Mucosa of descending colon (tissue), 3 donors: ENCODE measurements around the gene KRT31. TPM values are rescaled to one million over a fixed set of nuclear protein-coding genes. Genes with fewer than 3 reads are reported as not detected.
"Not testable (repeated sequence)": the region's sequence is repeated elsewhere in the genome, so short reads cannot be mapped to it uniquely, and the experiment has no call there.

Experiments used
- ATAC-seq: fragments of 200-7000 bp; cut with Tn5 transposase; one replicate; pipeline ENCODE4 v1.9.1; 2020; ENCODE audit warnings: mild to moderate bottlenecking, moderate library complexity
- DNase-seq, 3 donors: peaks; one replicate each; pipeline ENCODE4 v3.0.0-alpha.2; 2020
- H3K36me3 ChIP-seq: fragments of 200-600 bp; one replicate; pipeline ENCODE4 v1.8.0; 2021; ENCODE audit warnings: low read depth, mild to moderate bottlenecking
- H3K4me1 ChIP-seq: fragments of 200-600 bp; one replicate; pipeline ENCODE4 v1.8.0; 2021; ENCODE audit warnings: low read depth, mild to moderate bottlenecking
- H3K4me3 ChIP-seq: fragments of 200-600 bp; one replicate; pipeline ENCODE4 v1.8.0; 2021; ENCODE audit warnings: mild to moderate bottlenecking
- H3K9me3 ChIP-seq: fragments of 200-600 bp; one replicate; pipeline ENCODE4 v1.8.0; 2021; ENCODE audit warnings: mild to moderate bottlenecking
- intact Hi-C, 2 donors: fragments of 100-400 bp; cut with DNase I in 1 of 2; cut with micrococcal nuclease in 1 of 2; formaldehyde crosslinking; loops; one replicate each; pipeline versions ENCODE4 v1.11.0 to v1.11.1; 2022; cut with DNase I, micrococcal nuclease
- total RNA-seq, 3 donors: library from RNA; stranded (reverse); fragmentation: NEBNext Ultra II Directional in 2 of 3; extraction: Animal tissue kit (Norgen Biotek cat#: 25700) in 2 of 3; gene quantifications; one replicate each; pipeline versions ENCODE4 v1.2.1 to v1.2.4, GENCODE V29; 2021 to 2023
- TF ChIP-seq, protein P1 (sequence below): fragments of 200-600 bp; IDR thresholded peaks from one replicate; pipeline ENCODE4 v1.8.0; 2022; ENCODE audit warnings: antibody characterized with exemption, mild to moderate bottlenecking
- donor health status: DM: no; HTN: no; CAD: no; lungs with moderate emphysema.
- donor health status: DM: no; HTN: no; CAD: no.
- donor health status: DM: no; HTN: yes; CAD: no.

KRT31 gene
- total RNA-seq, 3 donors from 2014 or later, result not detected

DNA sequence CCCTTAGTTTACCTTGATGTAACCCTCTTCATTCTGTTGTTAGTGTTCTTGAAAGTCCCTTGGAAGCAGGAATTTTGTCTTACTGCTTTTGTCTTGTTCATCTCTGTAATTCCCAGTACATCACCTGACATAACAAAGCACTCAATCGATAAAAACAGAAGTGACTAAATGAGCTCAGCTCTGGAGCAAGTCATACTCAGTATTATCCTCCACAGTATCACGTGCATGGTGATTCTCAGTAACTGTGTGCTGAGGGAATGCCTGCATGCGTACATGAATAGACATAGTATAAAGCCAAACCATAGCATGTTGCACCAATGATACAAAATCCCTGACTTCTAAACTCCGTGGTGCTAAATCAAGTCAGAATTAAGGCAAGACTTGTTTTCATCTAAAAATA, 36.2 kb upstream of the KRT31 start:
- no peaks in the 10 kb centered on the region for H3K9me3 ChIP-seq
- no peak overlapping the region for H3K4me3 ChIP-seq
- intact Hi-C loops, result no loop called here
- TF ChIP-seq, protein P1, sequence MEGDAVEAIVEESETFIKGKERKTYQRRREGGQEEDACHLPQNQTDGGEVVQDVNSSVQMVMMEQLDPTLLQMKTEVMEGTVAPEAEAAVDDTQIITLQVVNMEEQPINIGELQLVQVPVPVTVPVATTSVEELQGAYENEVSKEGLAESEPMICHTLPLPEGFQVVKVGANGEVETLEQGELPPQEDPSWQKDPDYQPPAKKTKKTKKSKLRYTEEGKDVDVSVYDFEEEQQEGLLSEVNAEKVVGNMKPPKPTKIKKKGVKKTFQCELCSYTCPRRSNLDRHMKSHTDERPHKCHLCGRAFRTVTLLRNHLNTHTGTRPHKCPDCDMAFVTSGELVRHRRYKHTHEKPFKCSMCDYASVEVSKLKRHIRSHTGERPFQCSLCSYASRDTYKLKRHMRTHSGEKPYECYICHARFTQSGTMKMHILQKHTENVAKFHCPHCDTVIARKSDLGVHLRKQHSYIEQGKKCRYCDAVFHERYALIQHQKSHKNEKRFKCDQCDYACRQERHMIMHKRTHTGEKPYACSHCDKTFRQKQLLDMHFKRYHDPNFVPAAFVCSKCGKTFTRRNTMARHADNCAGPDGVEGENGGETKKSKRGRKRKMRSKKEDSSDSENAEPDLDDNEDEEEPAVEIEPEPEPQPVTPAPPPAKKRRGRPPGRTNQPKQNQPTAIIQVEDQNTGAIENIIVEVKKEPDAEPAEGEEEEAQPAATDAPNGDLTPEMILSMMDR, result no peak
- no peak for ATAC-seq
- H3K36me3 ChIP-seq, result no peaks in the 10 kb centered on the region
- no peak for DNase-seq
- H3K4me1 ChIP-seq, result no peaks in the 10 kb centered on the region

DNA sequence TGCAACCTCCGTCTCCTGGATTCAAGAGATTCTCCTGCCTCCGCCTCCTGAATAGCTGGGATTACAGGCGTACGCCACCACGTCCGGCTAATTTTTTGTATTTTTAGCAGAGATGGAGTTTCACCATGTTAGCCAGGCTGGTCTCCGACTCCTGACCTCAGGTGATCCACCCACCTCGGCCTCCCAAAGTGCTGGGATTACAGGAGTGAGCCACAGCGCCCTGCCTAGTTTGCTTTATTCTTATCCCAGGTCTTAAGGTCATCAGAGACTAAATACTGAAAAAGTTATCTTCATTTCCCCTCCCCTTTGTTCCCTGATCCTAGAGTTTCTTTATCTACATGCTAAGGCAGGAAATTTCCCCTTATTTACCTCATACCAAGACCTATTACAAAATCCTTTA, 33.0 kb upstream of the KRT31 start:
- H3K4me1 ChIP-seq, H3K9me3 ChIP-seq, intact Hi-C loops, H3K4me3 ChIP-seq, H3K36me3 ChIP-seq, DNase-seq, ATAC-seq: not testable (repeated sequence)

DNA sequence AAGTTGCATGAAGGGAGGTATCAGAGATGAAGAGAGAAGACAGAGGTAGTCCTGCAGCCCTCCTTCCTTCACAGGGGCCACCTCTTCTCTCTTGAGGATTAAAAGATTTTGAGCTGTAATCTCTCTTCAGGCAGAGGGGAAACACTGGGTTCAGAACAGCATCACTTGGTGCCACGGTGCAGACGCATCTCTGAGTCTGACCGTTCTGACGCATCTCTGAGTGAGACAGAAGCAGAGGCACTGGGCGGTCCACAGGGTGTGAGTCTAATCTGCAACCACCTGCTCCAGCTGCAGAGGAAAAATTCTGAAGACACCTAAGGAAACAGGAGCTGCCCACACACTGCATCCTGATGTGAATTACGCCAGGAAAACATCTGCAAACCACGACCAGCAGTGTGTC, 32.3 kb upstream of the KRT31 start:
- TF ChIP-seq, protein P1, result no peak
- no peaks in the 10 kb centered on the region for H3K9me3 ChIP-seq
- intact Hi-C loops, result no loop called here
- H3K4me1 ChIP-seq, result no peaks in the 10 kb centered on the region
- H3K4me3 ChIP-seq, result no peak overlapping the region
- ATAC-seq, result no peak
- no peaks in the 10 kb centered on the region for H3K36me3 ChIP-seq
- DNase-seq, result no peak

DNA sequence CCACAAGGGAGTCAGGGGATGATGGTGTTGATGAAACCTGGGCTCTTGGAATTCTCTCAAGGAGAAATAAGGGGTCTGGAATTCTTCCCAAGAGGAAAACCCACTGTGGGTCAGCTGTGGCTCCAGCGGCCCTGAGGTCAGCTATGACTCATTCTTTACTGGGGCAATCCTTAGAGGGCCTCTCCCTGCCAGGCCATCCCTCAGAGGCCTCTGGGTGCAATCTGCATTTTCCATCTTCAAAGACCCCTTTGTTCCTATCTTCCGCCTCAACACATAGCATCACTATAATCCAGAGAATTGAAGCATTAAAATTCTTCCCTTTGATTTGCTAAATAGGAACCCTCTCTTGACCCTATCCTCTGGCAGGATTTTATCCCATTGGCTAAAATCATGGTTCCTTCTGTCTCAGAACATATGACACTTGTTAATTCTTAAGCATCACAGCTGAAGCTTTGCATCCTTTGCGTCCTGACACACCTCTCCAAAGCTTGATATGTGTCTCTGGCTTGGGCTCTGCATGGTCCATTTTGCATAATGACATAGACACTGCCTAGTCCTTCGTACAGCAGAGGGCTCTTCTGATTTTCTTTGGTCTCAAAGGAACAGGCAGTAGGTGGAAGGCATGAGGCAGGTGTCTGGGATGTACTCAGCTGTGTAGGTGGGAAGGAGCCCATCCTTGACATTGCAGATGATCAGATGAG, 31.3 kb upstream of the KRT31 start:
- intact Hi-C loops, result no loop called here
- no peaks in the 10 kb centered on the region for H3K4me1 ChIP-seq
- TF ChIP-seq, protein P1, result no peak
- no peak overlapping the region for H3K4me3 ChIP-seq
- ATAC-seq (no peak), DNase-seq (no peak)
- H3K9me3 ChIP-seq, result no peaks in the 10 kb centered on the region
- no peaks in the 10 kb centered on the region for H3K36me3 ChIP-seq

DNA sequence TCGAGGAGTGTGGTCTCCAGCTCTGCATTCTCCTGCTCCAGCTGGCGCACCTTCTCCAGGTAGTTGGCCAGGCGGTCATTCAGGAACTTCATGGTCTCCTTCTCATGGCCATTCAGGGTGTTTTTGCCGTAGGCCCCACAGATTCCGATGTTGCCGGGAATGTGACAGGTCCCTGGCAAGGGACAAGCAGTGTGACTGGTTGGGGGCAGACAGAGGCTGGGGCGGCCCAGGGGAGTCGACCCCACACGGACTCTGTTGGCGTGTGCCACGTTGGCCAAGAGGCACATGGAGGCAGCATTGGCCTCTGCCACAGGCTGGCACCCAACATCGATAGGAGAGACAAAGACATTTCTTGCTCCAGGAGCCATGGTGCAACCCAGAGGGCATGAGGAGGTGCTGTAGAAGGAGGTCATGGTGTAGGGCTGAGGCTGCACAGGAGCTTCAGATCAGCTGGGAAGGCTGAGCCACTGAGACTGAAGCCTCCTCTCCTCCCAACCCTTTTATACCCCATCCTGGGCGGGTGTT, 26.8 kb upstream of the KRT31 start, which contains the start of gene KRT37:
Gene KRT37 (minus strand): TSS at position 475 of the 525 bp plus-strand sequence. CDS start 62 bp downstream, at position 413.
- intact Hi-C loops, result no loop called here
- DNase-seq (no peak), ATAC-seq (no peak)

DNA sequence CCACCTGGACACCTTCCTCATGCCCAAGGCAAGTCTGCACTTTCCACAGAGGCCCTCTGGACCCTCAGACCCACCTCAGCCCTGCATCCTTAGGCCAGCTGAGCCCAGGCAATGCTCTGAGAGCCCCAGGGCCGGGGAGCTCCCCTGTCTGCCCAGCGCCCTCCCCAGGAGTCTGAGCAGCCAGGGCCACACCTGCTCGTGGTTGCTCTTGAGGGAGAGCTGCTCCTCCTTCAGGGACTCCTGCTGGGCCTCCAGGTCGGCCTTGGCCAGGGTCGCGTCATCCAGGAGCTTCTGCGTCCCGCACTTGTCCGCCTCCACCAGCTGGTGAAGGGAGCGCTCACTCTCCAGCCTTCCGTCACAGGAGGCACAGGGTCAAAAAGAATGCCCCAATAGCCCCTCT, 25.2 kb upstream of the KRT31 start:
- H3K36me3 ChIP-seq, H3K4me1 ChIP-seq, H3K4me3 ChIP-seq, H3K9me3 ChIP-seq, ATAC-seq, intact Hi-C loops, DNase-seq: not testable (repeated sequence)

More for the DNA sequence above, 26.8 kb upstream of the KRT31 start, which contains the start of gene KRT37:
- TF ChIP-seq, protein P1, result no peak
- Histone ChIP-seq H3K4me1 (no peaks in the 10 kb centered on the region), H3K4me3 (no peak within 1 kb of the TSS), H3K9me3 (no peaks in the 10 kb centered on the region), H3K36me3 (no peaks in the 10 kb centered on the region)
